Inferior parietal cortex (tissue), 1 donor: ENCODE measurements around the gene GPR107.

ENCODE experiments used
- DNase-seq: peaks from one replicate; pipeline ENCODE4 v3.0.0-alpha.2; 2016; ENCODE audit errors: extremely low spot score

Gene GPR107

GRCh38 chr9:130183133-130183762 lies 129.5 kb downstream of the GPR107 start:
- DNase-seq, result no peak

GRCh38 chr9:130185017-130185416 lies 131.3 kb downstream of the GPR107 start:
- DNase-seq, result no peak

GRCh38 chr9:130185490-130186031 lies 131.9 kb downstream of the GPR107 start:
- no peak for DNase-seq

DNA sequence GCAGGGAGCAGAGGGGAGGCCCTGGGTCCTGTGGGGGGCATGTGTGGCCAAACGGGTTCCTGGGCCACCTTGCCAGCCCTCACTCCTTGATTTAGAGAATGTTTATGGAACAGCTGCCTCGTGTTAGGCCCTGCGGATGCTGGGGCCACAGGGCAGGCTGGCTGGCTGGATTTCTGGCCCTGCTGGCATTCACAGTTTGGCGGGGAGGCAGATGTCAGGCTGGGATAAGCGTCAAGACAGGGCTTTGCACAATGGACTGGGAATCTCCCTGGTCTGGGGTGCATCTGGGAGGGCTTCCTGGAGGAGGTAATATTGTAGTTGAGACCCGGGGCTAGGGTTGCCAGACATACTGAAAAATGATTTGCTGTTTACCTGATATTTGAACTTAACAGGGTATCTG lies 132.3 kb downstream of the GPR107 start:
- DNase-seq, result no peak

DNA sequence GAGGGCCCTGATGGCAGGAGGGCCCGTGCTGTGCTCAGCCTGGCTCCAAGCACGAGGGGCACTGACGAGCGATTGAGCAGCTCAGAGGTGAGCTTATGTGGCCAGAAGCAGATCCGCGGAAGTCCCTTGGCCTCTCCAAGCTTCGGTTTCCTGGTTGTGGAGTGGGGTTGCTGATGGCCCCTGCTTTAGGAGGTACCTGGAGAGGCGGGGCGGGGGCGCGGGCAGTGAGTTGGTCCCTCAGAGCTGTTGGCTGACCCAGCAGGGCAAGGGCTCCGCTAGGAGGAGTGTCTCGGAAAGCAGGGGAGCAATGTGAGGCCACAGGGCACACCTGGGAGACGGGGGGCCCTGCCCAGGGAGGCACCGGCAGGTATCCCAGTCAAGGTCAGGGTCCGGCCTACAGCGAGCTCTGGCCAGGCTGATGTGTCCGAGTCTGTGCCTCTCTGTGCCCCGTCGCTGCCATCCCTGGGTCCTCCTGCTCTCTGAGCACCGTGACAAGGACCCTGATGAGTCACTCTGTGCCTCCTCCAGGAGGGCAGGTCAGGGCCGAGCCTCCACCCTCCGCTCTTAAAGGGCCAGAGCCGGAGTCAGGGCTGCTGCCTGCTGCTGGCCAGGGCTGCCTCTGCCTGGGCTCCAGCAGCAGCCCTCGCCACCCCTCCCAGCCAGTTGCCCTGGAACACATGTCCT lies 133.3 kb downstream of the GPR107 start:
- DNase-seq, result no peak

GRCh38 chr9:130187523-130187846 lies 133.8 kb downstream of the GPR107 start:
- DNase-seq, result no peak

DNA sequence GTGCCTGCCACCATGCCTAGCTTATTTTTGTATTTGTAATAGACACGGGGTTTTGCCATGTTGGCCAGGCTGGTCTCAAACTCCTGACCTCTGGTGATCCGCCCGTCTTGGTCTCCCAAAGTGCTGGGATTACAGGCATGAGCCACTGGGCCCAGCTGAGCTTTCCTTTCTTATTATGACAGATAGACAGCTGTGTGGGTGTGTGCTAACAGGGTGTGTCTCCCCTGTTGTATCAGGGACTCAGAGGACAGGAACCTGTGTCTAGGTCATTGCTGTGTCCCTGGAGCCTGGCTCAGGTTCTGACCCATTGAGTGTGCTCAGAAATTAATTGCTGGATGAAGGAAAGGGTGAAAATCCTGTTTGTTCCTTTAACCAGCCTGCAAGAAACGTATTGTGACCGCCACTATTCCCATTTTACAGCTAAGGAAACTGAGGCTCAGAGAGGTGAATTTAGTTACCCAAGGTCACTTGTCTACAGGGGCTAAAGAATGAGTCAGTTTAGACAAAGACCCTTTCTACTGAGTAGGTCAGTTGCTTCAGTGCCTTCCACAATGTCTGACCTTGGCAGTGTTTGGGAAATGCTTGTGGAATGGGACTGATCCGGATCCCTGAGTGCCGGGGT lies 135.3 kb downstream of the GPR107 start:
- no peak for DNase-seq
